GM21515 (cell line): ENCODE results near the gene CLMN.
"Not testable (repeated sequence)": the region's sequence is repeated elsewhere in the genome, so short reads cannot be mapped to it uniquely, and the experiment has no call there.

ENCODE experiments used
- ATAC-seq: cut with Tn5 transposase; IDR thresholded peaks from one replicate; pipeline ENCODE4 v1.9.1; 2021; ENCODE audit not compliant: unreplicated experiment

Gene CLMN

DNA sequence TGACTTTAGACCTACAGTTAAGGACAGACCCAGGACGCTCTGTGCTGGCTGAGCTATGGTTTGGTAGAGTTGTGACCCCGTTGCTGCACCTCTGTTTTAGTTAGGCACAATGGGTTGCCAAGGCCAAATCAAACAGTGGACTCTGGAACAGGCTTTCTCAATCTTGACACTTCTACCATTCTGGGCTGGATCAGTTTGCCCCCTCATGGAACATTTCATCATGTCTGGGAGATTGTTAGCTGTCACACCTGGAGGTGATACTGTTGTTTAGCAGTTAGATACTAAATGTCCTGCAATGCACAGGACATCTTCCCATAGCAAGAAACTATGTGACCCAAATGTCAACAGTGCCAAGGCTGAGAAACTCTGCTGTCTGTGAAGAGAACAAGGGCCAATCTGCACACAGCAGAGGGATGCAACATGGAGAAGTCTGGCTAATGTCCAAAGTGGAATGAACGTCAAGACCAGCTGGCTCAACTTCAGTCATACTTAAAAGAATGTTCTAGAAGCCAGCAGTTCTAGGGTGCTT is 96.8 kb downstream of the CLMN start:
- ATAC-seq: no peak

DNA sequence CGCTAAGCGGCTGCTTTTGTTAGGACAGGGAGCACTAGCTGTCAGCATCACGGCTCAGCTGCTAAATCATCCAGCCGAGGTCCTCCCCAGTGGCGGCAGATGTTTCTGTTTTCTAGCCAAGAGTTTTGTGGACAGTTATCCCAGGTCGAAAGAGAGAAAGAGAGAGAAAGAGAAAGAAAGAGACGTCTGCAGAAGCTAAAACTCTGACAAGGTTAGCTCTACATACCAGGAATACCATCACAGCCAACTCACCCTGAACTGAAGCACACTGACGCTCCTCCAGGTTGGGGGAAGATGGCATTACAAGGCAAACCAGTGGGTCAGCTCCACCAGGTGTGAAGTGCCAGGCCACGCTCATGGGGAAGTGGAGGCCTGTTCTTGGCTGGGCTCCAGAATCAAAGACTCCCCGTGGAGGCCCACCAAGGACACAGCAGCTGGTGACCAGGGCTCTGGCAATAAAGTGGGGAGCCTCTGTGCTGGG is 97.5 kb downstream of the CLMN start:
- no peak for ATAC-seq

DNA sequence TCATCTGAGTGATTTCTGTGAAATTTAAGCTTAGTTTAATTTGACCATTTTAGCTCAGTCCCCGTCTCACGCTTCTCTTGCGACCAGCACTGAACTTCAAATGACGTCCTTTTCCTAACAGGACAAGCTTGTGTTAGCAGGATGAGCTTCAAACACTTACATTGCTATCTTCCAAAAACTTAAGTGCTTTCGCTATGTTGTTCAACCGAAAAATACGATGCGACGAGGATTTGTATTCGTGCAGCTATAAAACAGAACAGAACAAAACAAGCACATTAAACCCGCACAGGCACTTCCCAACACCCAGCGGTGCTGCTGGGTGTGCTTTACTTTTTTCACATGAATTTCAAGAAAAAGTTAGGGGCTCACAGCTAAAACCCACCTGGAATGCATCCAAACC is 98.2 kb downstream of the CLMN start:
- ATAC-seq: no peak

DNA sequence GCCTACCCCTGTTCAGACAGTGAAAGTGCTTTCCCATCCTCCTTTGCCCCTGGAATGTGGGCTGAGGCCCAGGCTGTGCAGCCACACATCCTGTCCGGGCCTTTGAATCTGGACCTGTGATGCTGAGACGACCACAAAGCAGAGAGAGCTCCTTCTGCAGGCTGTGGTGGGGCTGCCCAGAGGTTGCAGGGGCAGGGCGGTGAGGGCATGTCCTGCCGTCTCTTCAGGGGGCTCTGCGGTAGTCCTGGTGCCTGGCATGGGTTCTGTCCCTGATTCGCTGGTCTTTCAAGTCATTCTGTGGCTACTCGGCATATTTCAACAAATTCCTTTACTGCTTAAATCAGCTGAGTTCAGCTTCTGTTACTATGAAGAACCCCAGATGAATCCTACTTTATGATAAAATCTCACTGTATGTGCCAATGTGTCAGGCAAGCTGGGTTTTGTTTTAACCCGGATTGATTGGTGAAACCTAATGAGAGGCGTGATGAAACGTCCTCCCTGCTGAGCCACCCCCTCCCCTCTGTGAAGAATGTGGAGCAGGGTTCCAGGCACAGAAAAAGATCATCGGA is 99.0 kb downstream of the CLMN start:
- ATAC-seq: no peak

DNA sequence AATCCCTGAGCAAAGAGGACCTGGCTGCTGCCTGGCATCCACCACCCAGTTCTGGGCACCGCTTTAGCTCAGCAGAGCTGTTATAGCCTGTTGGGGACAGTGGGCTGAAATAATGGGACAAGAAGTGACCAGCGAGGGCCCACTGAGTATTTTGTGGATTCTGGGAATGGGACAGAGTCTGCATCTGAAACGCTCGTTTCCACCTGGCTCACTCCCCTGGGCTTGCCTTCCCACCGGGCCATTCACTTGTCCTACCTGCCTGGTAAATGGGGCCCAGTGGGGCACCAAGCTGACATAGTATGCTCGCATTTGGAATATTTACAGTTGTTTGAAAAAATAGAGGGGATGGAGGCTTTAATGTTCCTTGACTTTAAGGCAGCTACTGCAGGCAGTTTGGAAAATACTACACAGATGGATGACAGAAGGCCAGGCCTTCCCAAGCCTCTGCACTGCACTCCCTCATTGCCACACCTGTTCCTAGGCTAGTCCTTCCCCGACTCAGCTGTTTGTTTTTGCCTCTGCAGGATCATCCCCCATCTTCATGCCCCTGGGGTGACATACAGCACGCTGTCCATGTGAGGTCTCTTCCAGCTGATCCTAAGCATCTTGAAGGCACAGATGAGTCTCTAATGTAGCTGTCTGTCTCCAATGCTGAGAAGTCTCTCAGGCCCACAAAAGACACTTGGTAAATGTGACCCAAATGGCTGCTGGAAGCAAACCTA is 101.1 kb downstream of the CLMN start:
- ATAC-seq: no peak

DNA sequence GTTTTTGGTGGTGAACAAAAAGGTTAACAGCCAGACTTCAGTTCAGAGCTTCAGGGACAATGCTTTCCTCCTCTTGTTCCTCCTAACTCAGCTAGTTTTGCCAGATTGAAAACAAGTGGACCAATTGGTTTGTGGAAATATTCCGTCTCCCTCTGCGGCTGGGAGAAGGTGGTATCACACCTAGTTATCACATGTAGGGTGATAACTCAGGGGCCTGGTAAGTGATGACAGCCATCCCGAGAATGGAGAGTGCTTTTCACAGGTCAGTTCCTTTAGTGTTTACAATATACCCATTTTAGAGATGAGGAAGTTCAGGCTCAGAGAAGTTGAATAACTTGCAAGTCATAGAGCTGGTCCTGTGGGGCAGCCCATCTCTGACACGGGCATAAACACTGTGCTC is 101.7 kb downstream of the CLMN start:
- no peak for ATAC-seq

DNA sequence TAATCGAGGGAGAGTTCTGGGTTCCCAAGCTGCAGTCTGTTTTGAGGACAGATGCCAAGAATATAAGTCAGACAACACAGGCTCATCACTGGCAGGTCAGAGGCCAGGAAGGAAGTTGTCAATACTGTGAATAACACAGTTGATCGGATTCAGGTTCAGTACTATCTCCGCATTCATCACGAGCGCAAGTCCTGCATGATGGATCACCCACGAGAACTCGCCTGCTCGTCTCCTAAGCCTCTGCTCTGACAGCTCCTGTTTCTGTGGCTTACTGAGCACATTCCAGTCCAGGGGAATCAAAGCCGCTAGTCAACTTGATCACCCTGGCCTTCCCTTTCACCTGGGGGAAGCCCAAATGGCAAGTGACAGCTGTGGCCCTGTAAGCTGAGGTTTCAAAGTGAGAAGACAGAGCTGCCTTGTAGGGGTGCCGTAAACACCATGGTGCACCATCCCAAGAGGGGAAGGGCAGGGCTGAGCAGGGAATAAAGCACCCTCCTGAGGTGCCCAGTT is 102.3 kb downstream of the CLMN start:
- ATAC-seq: no peak

DNA sequence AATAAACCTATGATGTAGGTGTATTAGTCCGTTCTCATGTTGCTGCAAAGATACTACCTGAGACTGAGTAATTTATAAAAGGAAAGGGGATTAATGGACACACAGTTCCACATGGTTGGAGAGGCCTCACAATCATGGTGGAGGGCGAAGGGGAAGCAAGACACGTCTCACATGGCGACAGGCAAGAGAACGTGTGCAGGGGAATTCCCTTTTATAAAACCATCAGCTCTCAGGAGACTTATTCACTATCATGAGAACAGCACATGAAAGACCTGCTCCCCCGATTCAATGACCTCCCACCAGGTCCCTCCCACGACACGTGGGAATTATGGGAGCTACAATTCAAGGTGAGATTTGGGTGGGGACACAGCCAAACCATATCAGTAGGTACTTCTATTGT is 103.7 kb downstream of the CLMN start:
- ATAC-seq: no peak

DNA sequence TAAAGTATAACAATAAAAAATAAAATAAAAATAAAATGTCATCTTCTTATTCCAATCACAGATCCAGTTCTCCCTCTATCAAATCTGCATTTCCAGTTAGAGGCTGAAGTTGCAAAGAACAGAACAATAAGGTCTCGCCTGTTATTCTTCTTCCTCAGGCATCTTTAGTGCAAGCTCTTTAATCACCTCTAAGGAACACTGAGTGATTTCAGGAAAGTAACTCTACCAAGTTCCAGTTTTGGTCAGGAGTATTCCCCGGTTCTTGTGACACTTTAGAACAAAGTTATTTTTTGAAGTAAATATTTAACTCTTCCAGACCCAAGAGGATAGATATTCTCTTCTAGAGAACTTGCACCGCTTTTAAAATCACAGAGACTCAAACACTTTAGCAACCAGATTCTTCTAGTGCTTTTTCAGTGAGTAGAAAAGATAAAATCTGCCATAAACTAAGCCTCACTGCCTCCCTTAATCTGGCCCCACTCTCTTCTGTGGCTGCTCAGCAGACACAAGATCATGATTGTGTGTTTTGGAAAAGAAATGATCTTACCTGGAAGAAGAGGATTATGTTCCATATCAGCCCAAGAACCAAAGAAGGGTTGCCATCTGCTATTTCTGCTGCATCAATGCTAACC is 104.5 kb downstream of the CLMN start:
- ATAC-seq: no peak

DNA sequence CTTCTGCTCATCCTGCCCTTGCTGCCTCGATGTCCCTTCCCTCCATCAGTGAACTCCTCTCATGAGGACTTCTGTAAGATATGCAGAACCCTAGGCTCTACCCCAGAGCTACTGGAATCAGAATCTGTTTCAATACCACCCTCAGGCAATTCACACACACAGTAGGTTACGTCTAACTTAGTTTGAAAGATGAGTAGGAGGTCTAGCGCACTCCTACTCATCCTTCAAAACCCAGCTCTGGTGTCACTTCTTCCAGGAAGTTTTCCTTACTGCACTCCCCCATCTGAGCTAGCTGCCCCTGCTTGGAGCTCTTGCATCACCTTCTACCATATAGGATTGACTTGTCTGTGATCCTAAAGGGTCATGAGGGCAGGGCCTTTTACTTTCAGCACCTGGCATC is 105.9 kb downstream of the CLMN start:
- ATAC-seq: no peak

DNA sequence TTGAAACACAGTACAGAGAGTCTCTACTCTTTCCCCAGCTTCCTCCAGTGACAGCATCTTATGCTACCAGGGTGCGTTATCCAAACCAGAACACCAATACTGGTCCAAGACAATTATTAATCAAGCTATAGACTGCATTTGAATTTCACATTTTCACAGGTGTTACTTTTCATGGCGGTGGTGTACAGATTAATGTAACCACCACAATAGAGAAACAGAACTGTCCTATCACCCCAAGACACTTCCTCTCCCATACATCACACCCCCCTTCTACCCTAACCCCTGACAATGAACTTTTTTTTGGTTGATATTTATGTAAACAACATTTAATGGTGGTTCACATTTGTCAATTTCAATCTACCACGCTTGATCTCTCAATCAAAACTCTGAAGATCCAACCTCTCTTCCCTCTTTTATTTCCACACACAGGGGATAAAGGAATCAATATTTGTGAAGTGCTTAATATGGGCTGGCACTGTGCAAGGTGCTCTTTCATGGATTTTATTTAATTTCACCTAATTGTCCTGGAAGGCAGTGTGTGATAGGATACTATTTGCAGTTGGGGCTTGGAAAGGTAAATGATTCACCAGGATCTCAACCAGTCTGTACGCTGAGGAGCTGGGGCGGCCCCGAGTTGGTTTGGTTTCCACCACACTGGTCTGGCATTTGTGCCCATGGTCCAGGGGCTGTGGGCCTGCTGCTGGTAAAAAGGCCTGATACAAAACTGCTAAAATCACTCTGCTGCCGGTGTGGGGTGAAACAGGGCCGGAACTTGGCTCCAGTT is 107.8 kb downstream of the CLMN start:
- ATAC-seq: peak; percentile 71

DNA sequence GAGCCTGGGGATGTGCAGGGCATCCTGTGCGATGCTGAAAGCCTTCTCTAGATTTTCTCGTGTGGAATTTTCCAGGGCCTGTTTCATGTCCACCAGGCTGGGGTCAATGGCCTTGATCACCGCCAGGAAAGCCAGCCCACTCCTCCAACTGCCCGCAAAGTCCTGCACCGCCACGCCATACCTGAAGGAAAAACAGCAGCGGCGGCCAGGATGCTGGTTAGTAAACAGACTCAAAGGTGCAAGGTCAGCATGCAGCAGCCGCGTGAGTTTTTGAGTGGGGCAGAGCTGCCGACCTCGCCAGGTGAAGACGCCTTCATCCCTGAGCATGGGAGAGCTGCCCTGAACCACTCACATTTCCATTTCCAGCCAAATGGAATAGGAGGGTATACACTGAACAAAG is 109.0 kb downstream of the CLMN start:
- ATAC-seq: no peak

DNA sequence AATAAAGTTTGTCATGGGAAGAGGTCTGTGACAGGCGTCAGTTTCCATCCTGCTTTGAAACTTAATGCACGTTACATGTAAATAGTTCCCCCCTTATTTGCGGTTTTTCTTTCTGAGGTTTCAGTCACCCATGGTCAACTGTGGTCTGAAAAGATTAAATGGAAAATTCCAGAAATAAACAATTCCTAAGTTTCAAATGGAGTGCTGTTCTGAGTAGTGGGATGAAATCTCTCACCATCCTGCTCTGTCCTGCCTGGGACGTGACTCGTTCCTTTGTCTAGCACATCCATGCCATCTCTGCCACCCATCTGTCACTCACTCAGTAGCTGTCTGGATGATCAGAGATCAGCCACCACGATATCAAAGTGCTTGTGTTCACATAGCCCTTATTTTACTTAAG is 111.1 kb downstream of the CLMN start:
- ATAC-seq: no peak

DNA sequence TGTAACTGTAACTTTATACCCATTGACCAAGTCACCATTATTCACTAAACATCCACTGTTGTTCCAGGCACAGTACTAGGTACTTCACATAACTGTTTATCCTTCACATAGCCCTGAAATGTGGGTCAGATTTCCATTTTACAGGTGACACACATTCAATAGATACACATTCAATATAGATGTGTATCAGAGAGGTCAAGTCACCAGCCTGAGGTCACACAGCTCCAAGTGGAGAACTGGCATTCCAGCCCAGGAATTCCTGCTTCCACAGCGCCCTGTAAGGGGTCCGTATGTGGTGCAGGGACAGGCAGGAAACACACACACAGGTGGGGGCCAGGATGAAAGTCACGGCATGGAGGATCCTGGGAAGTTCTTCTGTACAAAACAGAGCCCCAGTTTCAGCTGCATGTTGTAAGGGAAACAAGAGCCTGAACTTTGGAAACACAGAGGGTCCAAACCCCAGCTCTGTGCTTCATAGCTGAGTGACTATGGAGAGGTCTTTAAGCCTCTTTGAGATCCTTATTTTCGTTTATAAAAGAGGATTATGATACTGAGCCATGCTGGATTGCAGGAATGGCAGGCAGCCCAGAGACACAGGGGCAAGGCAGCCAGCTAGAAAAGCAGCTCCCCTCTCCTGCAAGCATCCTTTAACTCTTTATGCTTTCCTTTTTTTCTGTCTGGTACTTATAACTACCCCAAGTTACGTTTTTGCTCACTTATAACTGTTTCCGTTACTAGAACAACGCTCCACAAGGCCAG is 112.1 kb downstream of the CLMN start:
- no peak for ATAC-seq

DNA sequence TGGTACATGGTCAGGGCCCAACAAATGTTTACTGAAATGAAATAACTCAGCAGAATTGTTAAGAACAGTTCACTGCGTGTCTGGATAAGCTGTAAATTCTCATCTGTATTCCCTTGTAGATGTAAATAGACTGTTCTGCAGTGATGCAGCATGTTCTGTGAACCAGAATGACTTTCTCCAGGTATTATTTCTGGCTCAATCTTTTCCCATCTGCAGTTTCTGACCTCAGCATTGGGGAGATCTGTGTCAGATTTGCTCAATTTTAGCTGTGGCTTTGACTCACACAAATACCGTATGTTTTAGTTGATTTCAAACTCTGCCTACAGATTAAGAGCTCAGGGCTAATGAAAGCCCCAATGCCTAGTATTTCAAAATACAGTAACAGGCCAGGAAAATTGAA is 113.2 kb downstream of the CLMN start:
- ATAC-seq: no peak

DNA sequence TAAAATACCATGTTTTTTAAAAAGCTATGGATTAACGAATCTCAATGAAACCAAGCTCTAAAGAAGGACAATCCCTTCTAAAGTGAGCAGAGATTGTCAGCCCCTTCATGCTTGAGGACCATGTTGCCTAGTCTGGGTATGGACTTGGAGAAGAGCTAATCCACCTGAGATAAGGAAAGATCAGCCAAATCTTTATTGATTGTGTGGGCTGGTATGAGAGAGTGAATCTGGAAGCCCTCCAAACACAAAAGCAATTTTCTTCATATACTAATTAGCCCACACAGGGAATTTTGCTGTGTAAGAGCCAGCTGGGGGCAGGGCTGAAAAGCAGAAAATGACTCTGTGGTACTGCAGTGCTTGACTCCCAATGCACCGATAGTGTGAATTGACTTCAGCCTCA is 115.0 kb downstream of the CLMN start:
- no peak for ATAC-seq

DNA sequence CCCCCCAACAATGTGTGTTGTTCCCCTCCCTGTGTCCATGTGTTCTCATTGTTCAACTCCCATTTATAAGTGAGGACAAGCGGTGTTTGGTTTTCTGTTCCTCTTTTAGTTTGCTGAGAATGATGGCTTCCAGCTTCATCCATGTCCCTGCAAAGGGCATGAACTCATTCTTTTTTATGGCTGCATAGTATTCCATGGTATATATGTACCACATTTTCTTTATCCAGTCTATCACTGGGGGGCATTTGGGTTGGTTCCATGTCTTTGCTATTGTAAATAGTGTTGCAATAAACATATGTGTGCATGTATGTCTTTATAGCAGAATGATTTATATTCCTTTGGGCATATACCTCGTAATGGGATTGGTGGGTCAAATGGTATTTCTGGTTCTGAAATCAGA is 118.0 kb downstream of the CLMN start:
- not testable (repeated sequence) for ATAC-seq

DNA sequence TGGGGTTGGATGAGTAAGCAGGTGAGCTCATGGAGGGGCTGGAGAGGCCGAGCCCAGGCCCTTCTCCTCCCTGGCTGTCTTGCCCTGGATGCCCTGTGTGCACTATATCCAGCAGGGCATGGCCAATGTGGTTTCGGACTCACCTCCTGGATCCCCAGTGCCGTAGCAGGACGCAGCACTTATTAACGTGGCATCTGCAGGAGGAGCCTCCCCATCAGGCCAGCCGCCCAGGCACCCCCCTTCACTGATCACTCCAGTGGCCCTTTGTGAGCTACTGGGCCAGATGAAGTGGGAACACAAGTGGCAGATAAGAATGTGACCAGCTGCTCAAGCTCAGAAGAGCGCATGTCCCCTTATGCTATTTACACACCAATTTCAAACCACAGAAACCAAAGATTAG is 119.3 kb downstream of the CLMN start:
- no peak for ATAC-seq

DNA sequence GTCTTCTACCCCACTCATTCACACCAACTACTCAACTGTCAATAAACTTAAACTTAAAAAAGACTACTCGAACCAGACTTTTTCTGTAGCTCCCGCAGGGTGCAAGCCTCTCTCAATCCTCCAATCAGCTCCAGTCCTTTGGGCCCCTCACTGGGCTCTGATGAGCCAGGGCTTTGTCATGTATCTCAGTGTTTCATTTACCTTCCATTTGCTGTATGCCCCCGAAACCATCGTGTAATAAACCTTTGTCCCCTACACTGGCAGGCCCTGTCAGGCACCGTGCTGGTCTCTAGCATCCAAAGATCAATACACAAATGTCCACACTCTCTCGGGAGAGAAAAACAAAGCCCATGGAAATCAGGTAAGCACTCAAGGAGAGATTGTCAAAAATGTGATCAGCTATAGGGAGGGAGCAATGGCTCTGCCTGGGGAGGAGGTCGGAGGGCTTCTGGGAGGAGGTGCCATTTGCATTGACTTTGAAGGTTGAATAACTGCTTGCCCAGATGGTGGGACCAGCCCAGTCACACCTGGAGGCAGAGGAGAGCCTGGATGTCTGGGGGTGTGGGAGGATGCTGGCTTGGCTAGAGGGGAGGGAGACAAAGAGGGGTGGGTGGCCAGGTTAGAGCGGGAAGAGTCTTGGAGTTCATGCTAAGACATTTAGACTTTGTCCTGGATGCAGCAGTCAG is 120.3 kb downstream of the CLMN start:
- ATAC-seq: no peak

DNA sequence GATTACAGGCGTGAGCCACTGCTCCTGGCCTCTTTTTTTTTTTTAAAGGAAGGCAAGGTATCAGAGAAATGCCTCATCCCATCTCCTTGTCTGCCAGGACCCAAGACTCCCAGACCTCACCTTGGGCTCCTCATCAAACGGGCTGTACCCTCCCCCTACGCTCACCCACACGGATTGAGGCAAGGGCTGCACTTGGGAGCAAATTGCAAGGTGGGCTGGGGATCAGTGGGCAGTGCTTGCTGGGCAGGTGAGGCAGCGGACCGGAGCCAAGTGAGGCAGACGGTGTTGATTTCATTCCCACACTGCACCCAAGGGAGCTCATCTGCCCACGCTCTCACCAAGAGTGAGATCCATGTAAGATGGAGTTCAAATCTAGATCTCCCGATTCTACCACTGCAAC is 121.4 kb downstream of the CLMN start:
- no peak for ATAC-seq
